WTC11 (cell line): ENCODE data around the gene GMEB2. TPM values are rescaled to one million over a fixed set of nuclear protein-coding genes. Genes with fewer than 3 reads are reported as not detected.

Experiments
- ATAC-seq: fragments of 200-7000 bp; cut with Tn5 transposase; 2 replicates; pipeline ENCODE4 v1.10.0; 2021; ENCODE audit warnings: mild to moderate bottlenecking, moderate library complexity
- CTCF ChIA-PET: fragments of 300-600 bp; sonication (Branson Sonifier 250); formaldehyde crosslinking; loops from one replicate; lab custom pipeline; 2021; ENCODE audit warnings: antibody characterized with exemption; lab: Charles Lee
- POLR2A ChIA-PET: fragments of 350-600 bp; sonication (Branson Sonifier 250); formaldehyde crosslinking; loops from one replicate; lab custom pipeline; 2021; ENCODE audit warnings: antibody characterized with exemption; lab: Charles Lee
- DNase-seq: peaks from one replicate; pipeline ENCODE4 v3.0.0; 2021; ENCODE audit warnings: low spot score
- H3K27ac Mint-ChIP-seq: 2 replicates; pipeline ENCODE4 v1.8.0; 2021; ENCODE audit warnings: mixed read lengths
- H3K27me3 Mint-ChIP-seq: 2 replicates; pipeline ENCODE4 v1.8.0; 2021; ENCODE audit warnings: low read depth, mild to moderate bottlenecking, moderate library complexity, mixed read lengths
- H3K36me3 Mint-ChIP-seq: 2 replicates; pipeline ENCODE4 v1.8.0; 2021; ENCODE audit warnings: mixed read lengths
- H3K4me1 Mint-ChIP-seq: 2 replicates; pipeline ENCODE4 v1.8.0; 2022; ENCODE audit warnings: mixed read lengths
- H3K4me3 Mint-ChIP-seq: 2 replicates; pipeline ENCODE4 v1.8.0; 2021; ENCODE audit warnings: mild to moderate bottlenecking, moderate library complexity, mixed read lengths
- H3K9me3 Mint-ChIP-seq: 2 replicates; pipeline ENCODE4 v1.8.0; 2021; ENCODE audit warnings: mixed read lengths
- CBFB ChIP-seq: sonication (generic); formaldehyde crosslinking; IDR thresholded peaks from 2 replicates; pipeline ENCODE4 v1.8.1; 2022; ENCODE audit warnings: mild to moderate bottlenecking, low read depth, missing genetic modification reagents
- EMX1 ChIP-seq: fragments of 250-450 bp; sonication (Bioruptor Pico); IDR thresholded peaks from 2 replicates; pipeline ENCODE4 v1.8.0; 2021; ENCODE audit warnings: mild to moderate bottlenecking
- IRF2 ChIP-seq: sonication (generic); formaldehyde crosslinking; IDR thresholded peaks from 2 replicates; pipeline ENCODE4 v1.8.0; 2022; ENCODE audit warnings: low read depth, missing genetic modification reagents, borderline replicate concordance
- NR3C1 ChIP-seq: sonication (generic); formaldehyde crosslinking; conservative IDR thresholded peaks from 2 replicates; pipeline ENCODE4 v1.8.1; 2023; ENCODE audit warnings: low read depth, mild to moderate bottlenecking, missing genetic modification reagents
- SMAD3 ChIP-seq: sonication (generic); formaldehyde crosslinking; IDR thresholded peaks from 2 replicates; pipeline ENCODE4 v1.8.0; 2022; ENCODE audit warnings: missing genetic modification reagents, mild to moderate bottlenecking, borderline replicate concordance
- SOX15 ChIP-seq: fragments of 250-450 bp; sonication (Bioruptor Pico); IDR thresholded peaks from 2 replicates; pipeline ENCODE4 v1.9.0; 2021; ENCODE audit warnings: mild to moderate bottlenecking
- ZNF232 ChIP-seq: sonication (generic); formaldehyde crosslinking; IDR thresholded peaks from 2 replicates; pipeline ENCODE4 v1.8.0; 2022; ENCODE audit warnings: mild to moderate bottlenecking, missing genetic modification reagents
- ZNF263 ChIP-seq: sonication (generic); formaldehyde crosslinking; IDR thresholded peaks from 2 replicates; pipeline ENCODE4 v1.8.1; 2022; ENCODE audit warnings: low read depth, mild to moderate bottlenecking, moderate library complexity, missing genetic modification reagents
- ZNF396 ChIP-seq: fragments of 250-450 bp; sonication (Bioruptor Pico); IDR thresholded peaks from 2 replicates; pipeline ENCODE4 v1.8.0; 2021; ENCODE audit warnings: mild to moderate bottlenecking, moderate library complexity, borderline replicate concordance
- ZNF423 ChIP-seq: fragments of 250-450 bp; sonication (Bioruptor Pico); IDR thresholded peaks from 2 replicates; pipeline ENCODE4 v2.1.2; 2022; ENCODE audit warnings: mild to moderate bottlenecking, moderate library complexity
- total RNA-seq: library from RNA; stranded (reverse); gene quantifications from 3 replicates; pipeline ENCODE4 v1.2.3, GENCODE V29; 2021
- TF ChIP-seq, protein P1 (sequence below): sonication (generic); formaldehyde crosslinking; IDR thresholded peaks from 2 replicates; pipeline ENCODE4 v1.8.0; 2022; ENCODE audit warnings: mild to moderate bottlenecking, missing genetic modification reagents
- TF ChIP-seq, protein P2 (sequence below): sonication (generic); formaldehyde crosslinking; IDR thresholded peaks from 2 replicates; pipeline ENCODE4 v1.8.1; 2022; ENCODE audit warnings: mild to moderate bottlenecking, moderate library complexity, missing genetic modification reagents
- TF ChIP-seq, protein P3 (sequence below): sonication (generic); formaldehyde crosslinking; IDR thresholded peaks from 2 replicates; pipeline ENCODE4 v1.8.0; 2022; ENCODE audit warnings: mild to moderate bottlenecking, missing genetic modification reagents
- TF ChIP-seq, protein P4 (sequence below): sonication (generic); formaldehyde crosslinking; IDR thresholded peaks from 2 replicates; pipeline ENCODE4 v1.8.1; 2022; ENCODE audit warnings: missing genetic modification reagents, borderline replicate concordance
- TF ChIP-seq, protein P5 (sequence below): sonication (generic); formaldehyde crosslinking; IDR thresholded peaks from 2 replicates; pipeline ENCODE4 v1.8.0; 2022; ENCODE audit warnings: mild to moderate bottlenecking, missing genetic modification reagents
- TF ChIP-seq, protein P6 (sequence below): fragments of 250-450 bp; sonication (Bioruptor Pico); conservative IDR thresholded peaks from 2 replicates; pipeline ENCODE4 v1.9.0; 2021; ENCODE audit warnings: mild to moderate bottlenecking
- TF ChIP-seq, protein P7 (sequence below): sonication (generic); formaldehyde crosslinking; IDR thresholded peaks from 2 replicates; pipeline ENCODE4 v1.8.1; 2023; ENCODE audit warnings: mild to moderate bottlenecking, missing genetic modification reagents, moderate library complexity
- TF ChIP-seq, protein P8 (sequence below): sonication (generic); formaldehyde crosslinking; conservative IDR thresholded peaks from 2 replicates; pipeline ENCODE4 v1.8.1; 2023; ENCODE audit warnings: mild to moderate bottlenecking, low read depth, missing genetic modification reagents, moderate library complexity

The GMEB2 gene
- total RNA-seq, 1 experiment from 2014 or later, result 14.8 TPM

DNA sequence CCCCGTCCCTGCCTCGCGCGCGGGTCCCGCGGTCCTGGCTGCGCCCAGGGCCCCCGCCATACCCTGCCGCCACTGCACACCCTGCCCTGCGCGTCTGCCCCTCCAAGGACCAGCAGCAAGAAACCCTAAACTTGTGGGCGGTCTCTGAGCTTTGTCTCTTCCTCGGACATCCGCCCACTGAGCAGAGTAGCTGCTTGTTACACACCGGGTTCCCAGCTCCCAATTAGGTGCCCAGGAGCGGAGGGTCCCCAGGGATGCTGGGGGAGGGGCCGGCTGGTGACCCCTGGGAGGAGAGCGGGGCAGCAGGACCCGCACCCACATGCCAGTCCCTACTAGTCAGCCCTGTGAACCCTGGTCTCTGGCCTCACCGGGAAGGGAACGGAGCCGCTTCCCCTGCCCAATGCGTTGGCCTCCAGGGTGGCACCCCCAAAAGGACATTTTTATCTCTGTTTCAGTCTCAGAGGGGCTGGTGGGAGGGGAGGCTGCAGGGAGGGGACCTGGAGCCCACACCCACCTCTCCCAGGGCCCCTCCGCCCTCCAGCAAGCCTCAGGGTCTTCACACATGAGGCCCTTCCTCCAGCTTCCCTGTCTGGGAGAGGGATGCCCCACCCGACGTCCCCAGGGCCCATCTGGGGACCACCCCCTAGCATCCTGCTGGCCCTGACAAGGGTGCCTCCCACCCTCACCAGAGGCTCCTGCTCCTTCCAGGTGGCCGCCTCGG is 15.8 kb upstream of the GMEB2 start:
- peaks cover 9% of the 10 kb centered on the region for H3K4me1 Mint-ChIP-seq
- CTCF ChIA-PET, result interaction anchor here (1.1 to 2.7 kb wide), 25 partner anchors 10 to 460 kb away, joined by 3 to 81 read pairs (median 7); partner anchors contain the start of genes GMEB2, HELZ2, PPDPF and PTK6
- ATAC-seq, result peak; percentile 46
- no peaks in the 10 kb centered on the region for H3K9me3 Mint-ChIP-seq
- DNase-seq, result peak; percentile 44
- POLR2A ChIA-PET, result interaction anchor here (0.7 to 2.3 kb wide), 8 partner anchors 10 to 299 kb away, joined by 3 to 23 read pairs (median 6); partner anchors contain the start of genes GMEB2, HELZ2, RTEL1 and STMN3
- H3K36me3 Mint-ChIP-seq, result no peaks in the 10 kb centered on the region
- TF ChIP-seq IRF2 (CRISPR knock-in tag) (no peak), ZNF263 (CRISPR knock-in tag) (no peak), ZNF232 (CRISPR knock-in tag) (0 out of 2 replicates have a peak, but pooled peaks have one; percentile 14)
- TF ChIP-seq, protein P1, sequence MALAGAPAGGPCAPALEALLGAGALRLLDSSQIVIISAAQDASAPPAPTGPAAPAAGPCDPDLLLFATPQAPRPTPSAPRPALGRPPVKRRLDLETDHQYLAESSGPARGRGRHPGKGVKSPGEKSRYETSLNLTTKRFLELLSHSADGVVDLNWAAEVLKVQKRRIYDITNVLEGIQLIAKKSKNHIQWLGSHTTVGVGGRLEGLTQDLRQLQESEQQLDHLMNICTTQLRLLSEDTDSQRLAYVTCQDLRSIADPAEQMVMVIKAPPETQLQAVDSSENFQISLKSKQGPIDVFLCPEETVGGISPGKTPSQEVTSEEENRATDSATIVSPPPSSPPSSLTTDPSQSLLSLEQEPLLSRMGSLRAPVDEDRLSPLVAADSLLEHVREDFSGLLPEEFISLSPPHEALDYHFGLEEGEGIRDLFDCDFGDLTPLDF, result no peak
- TF ChIP-seq, protein P2, sequence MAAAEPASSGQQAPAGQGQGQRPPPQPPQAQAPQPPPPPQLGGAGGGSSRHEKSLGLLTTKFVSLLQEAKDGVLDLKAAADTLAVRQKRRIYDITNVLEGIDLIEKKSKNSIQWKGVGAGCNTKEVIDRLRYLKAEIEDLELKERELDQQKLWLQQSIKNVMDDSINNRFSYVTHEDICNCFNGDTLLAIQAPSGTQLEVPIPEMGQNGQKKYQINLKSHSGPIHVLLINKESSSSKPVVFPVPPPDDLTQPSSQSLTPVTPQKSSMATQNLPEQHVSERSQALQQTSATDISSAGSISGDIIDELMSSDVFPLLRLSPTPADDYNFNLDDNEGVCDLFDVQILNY (CRISPR knock-in tag), result 0 out of 2 replicates have a peak, but pooled peaks have one; percentile 58
- TF ChIP-seq, protein P3, sequence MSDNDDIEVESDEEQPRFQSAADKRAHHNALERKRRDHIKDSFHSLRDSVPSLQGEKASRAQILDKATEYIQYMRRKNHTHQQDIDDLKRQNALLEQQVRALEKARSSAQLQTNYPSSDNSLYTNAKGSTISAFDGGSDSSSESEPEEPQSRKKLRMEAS (CRISPR knock-in tag), result 0 out of 2 replicates have a peak, but pooled peaks have one; percentile 3
- TF ChIP-seq, protein P4, sequence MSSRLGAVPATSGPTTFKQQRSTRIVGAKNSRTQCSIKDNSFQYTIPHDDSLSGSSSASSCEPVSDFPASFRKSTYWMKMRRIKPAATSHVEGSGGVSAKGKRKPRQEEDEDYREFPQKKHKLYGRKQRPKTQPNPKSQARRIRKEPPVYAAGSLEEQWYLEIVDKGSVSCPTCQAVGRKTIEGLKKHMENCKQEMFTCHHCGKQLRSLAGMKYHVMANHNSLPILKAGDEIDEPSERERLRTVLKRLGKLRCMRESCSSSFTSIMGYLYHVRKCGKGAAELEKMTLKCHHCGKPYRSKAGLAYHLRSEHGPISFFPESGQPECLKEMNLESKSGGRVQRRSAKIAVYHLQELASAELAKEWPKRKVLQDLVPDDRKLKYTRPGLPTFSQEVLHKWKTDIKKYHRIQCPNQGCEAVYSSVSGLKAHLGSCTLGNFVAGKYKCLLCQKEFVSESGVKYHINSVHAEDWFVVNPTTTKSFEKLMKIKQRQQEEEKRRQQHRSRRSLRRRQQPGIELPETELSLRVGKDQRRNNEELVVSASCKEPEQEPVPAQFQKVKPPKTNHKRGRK (CRISPR knock-in tag), result no peak
- H3K4me3 Mint-ChIP-seq, result peak overlapping the region; percentile 72
- H3K27me3 Mint-ChIP-seq, result no peaks in the 10 kb centered on the region
- H3K27ac Mint-ChIP-seq, result no peak overlapping the region

DNA sequence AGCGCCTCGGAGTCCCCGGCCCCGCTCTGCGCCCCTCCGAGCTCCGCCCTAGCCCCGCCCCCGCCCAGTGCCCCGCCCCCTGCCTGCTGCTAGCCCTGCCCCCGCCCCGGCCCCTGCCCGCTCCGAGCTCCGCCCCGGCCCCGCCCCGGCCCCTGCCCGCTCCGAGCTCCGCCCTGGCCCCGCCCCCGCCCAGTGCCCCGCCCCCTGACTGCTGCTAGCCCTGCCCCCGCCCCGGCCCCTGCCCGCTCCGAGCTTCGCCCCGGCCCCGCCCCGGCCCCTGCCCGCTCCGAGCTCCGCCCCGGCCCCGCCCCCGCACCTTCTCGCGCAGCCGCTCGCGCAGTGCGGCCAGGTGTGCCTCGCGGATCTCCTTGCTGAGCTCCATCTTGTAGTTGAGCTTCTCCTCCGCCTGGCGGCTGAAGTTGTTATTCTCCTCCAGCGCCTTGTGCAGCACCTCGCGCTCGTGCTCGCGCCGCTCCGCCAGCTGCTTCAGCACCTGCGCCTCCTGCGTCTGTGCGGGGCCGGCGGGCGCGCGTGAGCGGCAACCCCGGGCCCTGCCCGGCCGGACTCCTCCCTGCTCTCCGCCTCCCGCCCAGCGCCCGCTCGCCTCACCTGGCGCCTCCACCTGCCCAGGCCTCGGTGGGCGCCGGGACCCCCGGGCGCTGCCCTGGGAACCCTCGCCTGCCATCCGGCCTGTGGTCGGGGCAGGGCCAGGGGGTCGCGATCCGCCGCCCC is 15.1 kb upstream of the GMEB2 start:
- CTCF ChIA-PET, result interaction anchor here (0.6 to 2.7 kb wide), 40 partner anchors 10 to 460 kb away, joined by 3 to 81 read pairs (median 5); partner anchors contain the start of genes ARFRP1, FNDC11, GMEB2 and HELZ2
- POLR2A ChIA-PET, result interaction anchor here (0.6 to 2.3 kb wide), 11 partner anchors 11 to 299 kb away, joined by 3 to 23 read pairs (median 4); partner anchors contain the start of genes DNAJC5, GMEB2, HELZ2 and RTEL1
- H3K27ac Mint-ChIP-seq, result no peak overlapping the region
- peak; percentile 97 for DNase-seq
- peak overlapping the region; percentile 72 for H3K4me3 Mint-ChIP-seq
- no peaks in the 10 kb centered on the region for H3K9me3 Mint-ChIP-seq
- peak; percentile 77 for ATAC-seq
- H3K4me1 Mint-ChIP-seq, result peaks cover 9% of the 10 kb centered on the region
- H3K27me3 Mint-ChIP-seq, result no peaks in the 10 kb centered on the region
- no peaks in the 10 kb centered on the region for H3K36me3 Mint-ChIP-seq
- 0 out of 2 replicates have a peak, but pooled peaks have one; percentile 52 for TF ChIP-seq CBFB (CRISPR knock-in tag)
- TF ChIP-seq, protein P5, sequence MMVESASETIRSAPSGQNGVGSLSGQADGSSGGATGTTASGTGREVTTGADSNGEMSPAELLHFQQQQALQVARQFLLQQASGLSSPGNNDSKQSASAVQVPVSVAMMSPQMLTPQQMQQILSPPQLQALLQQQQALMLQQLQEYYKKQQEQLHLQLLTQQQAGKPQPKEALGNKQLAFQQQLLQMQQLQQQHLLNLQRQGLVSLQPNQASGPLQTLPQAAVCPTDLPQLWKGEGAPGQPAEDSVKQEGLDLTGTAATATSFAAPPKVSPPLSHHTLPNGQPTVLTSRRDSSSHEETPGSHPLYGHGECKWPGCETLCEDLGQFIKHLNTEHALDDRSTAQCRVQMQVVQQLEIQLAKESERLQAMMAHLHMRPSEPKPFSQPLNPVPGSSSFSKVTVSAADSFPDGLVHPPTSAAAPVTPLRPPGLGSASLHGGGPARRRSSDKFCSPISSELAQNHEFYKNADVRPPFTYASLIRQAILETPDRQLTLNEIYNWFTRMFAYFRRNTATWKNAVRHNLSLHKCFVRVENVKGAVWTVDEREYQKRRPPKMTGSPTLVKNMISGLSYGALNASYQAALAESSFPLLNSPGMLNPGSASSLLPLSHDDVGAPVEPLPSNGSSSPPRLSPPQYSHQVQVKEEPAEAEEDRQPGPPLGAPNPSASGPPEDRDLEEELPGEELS (CRISPR knock-in tag), result peak; percentile 55; the same call in 1 of the 2 replicates
- TF ChIP-seq, protein P6, sequence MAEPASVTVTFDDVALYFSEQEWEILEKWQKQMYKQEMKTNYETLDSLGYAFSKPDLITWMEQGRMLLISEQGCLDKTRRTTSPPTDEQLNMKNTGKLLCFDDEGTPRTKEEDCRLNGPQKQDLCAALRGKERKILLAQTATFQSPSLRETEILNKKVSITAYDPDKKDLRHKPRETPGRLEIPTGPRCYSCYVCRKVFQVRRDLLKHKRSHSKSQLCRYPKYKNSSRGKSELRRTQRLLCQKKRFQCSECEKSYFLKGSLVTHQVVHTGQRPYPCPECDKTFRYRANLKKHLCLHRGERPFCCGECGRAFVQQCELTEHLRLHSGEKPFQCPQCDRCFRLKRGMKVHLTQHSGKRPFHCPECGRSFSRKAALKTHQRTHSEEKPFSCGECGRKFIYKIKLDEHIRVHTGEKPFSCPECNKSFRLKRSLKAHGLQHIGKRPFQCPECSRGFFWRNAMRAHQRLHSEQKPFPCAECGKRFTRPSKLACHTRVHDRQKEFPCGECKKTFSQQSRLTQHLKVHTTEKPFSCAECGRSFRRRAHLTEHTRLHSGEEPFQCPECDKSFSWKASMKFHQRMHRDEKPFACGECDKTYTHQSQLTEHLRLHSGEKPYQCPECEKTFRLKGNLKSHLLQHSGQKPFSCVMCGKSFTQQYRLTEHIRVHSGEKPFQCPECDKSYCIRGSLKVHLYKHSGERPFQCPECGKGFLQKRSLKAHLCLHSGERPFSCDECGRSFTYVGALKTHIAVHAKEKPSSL, result no peak
- TF ChIP-seq, protein P7, sequence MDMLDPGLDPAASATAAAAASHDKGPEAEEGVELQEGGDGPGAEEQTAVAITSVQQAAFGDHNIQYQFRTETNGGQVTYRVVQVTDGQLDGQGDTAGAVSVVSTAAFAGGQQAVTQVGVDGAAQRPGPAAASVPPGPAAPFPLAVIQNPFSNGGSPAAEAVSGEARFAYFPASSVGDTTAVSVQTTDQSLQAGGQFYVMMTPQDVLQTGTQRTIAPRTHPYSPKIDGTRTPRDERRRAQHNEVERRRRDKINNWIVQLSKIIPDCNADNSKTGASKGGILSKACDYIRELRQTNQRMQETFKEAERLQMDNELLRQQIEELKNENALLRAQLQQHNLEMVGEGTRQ (CRISPR knock-in tag), result no peak
- TF ChIP-seq NR3C1 (CRISPR knock-in tag), result no peak
- no peak for TF ChIP-seq ZNF396 (CRISPR knock-in tag)
- TF ChIP-seq EMX1, result no peak; the same call in 1 of the 2 replicates
- TF ChIP-seq, protein P8, sequence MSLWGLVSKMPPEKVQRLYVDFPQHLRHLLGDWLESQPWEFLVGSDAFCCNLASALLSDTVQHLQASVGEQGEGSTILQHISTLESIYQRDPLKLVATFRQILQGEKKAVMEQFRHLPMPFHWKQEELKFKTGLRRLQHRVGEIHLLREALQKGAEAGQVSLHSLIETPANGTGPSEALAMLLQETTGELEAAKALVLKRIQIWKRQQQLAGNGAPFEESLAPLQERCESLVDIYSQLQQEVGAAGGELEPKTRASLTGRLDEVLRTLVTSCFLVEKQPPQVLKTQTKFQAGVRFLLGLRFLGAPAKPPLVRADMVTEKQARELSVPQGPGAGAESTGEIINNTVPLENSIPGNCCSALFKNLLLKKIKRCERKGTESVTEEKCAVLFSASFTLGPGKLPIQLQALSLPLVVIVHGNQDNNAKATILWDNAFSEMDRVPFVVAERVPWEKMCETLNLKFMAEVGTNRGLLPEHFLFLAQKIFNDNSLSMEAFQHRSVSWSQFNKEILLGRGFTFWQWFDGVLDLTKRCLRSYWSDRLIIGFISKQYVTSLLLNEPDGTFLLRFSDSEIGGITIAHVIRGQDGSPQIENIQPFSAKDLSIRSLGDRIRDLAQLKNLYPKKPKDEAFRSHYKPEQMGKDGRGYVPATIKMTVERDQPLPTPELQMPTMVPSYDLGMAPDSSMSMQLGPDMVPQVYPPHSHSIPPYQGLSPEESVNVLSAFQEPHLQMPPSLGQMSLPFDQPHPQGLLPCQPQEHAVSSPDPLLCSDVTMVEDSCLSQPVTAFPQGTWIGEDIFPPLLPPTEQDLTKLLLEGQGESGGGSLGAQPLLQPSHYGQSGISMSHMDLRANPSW (CRISPR knock-in tag), result no peak
- TF ChIP-seq SOX15 (CRISPR knock-in tag), result no peak
- 0 out of 2 replicates have a peak, but pooled peaks have one; percentile 9 for TF ChIP-seq SMAD3 (CRISPR knock-in tag)
- TF ChIP-seq ZNF232 (CRISPR knock-in tag), result 0 out of 2 replicates have a peak, but pooled peaks have one; percentile 27
- TF ChIP-seq ZNF423 (CRISPR knock-in tag), result no peak
- no peak for TF ChIP-seq ZNF263 (CRISPR knock-in tag)
